LHCN-M2 (cell line): Measurements from ENCODE around the gene ELL. TPM values are rescaled to one million over a fixed set of nuclear protein-coding genes. Genes with fewer than 3 reads are reported as not detected.
"Not testable (repeated sequence)": the region's sequence is repeated elsewhere in the genome, so short reads cannot be mapped to it uniquely, and the experiment has no call there.

Experiments
- DNase-seq: peaks from one replicate; pipeline ENCODE4 v3.0.0-alpha.2; 2012; ENCODE audit warnings: low read depth
- polyA plus RNA-seq: library from polyadenylated mRNA; unstranded; fragments of >200 nt; gene quantifications from one replicate; pipeline ENCODE4 v1.2.1, GENCODE V29; 2012; ENCODE audit warnings: missing spikeins
- total RNA-seq: library from RNA; depleted of rRNA; stranded (reverse); fragments of >200 nt; gene quantifications from 2 replicates; pipeline ENCODE4 v1.2.3, GENCODE V29; 2014; rRNA removed

ELL gene
- total RNA-seq = 10.5 and 10.8 TPM in 2 replicates
- polyA plus RNA-seq = 5.9 TPM

- DNase-seq = no peak
Observed at GRCh38 chr19:18521692-18522123, at the start of gene ELL. Gene ELL, minus strand, starts transcription at chr19:18522070. Its CDS starts 15 bp downstream, at chr19:18522055.

GRCh38 chr19:18568367-18568766 lies 46.5 kb upstream of the ELL start:
- no peak for DNase-seq

- DNase-seq = no peak
Observed at GRCh38 chr19:18566953-18567352, 45.1 kb upstream of the ELL start.

- DNase-seq = no peak
Observed at GRCh38 chr19:18562086-18562485, 40.2 kb upstream of the ELL start.

- DNase-seq = no peak
Observed at GRCh38 chr19:18559685-18560084, 37.8 kb upstream of the ELL start.

GRCh38 chr19:18558604-18559003 lies 36.7 kb upstream of the ELL start:
- no peak for DNase-seq

- DNase-seq = no peak
Observed at GRCh38 chr19:18558202-18558555, 36.3 kb upstream of the ELL start.

GRCh38 chr19:18557411-18558201 lies 35.7 kb upstream of the ELL start, which contains the start of gene KXD1:
Gene KXD1, plus strand, starts transcription at chr19:18557870. Its CDS starts 4,187 bp downstream, at chr19:18562057.
- peak; percentile 98 for DNase-seq

GRCh38 chr19:18551631-18552030 lies 29.8 kb upstream of the ELL start:
- no peak for DNase-seq

GRCh38 chr19:18543814-18544475 lies 22.1 kb upstream of the ELL start:
- peak; percentile 38 for DNase-seq

- peak; percentile 71 for DNase-seq
Observed at GRCh38 chr19:18542941-18543813, 21.3 kb upstream of the ELL start, which contains the start of gene FKBP8. Gene FKBP8, minus strand, starts transcription at chr19:18543573. Its CDS starts 1,603 bp downstream, at chr19:18541970.

- DNase-seq = no peak
Observed at GRCh38 chr19:18541992-18542940, 20.4 kb upstream of the ELL start.

GRCh38 chr19:18541258-18541991 lies 19.6 kb upstream of the ELL start:
- peak; percentile 47 for DNase-seq

GRCh38 chr19:18540200-18540599 lies 18.3 kb upstream of the ELL start:
- DNase-seq = not testable (repeated sequence)

GRCh38 chr19:18539372-18539771 lies 17.5 kb upstream of the ELL start:
- no peak for DNase-seq

GRCh38 chr19:18538115-18538514 lies 16.2 kb upstream of the ELL start:
- DNase-seq = no peak

GRCh38 chr19:18537431-18537830 lies 15.6 kb upstream of the ELL start:
- no peak for DNase-seq

- DNase-seq = no peak
Observed at GRCh38 chr19:18536475-18536874, 14.6 kb upstream of the ELL start.

- no peak for DNase-seq
Observed at GRCh38 chr19:18533058-18533457, 11.2 kb upstream of the ELL start.
